SU-DHL-6 (cell line): Measurements from ENCODE around the gene COL13A1.

ENCODE experiments used
- CTCF ChIP-seq: fragments of 200-600 bp; sonication (generic); IDR thresholded peaks from one replicate; pipeline ENCODE4 v1.5.1; 2017; ENCODE audit warnings: antibody characterized with exemption, mild to moderate bottlenecking, low read length, moderate library complexity; ENCODE audit not compliant: insufficient read depth, poor library complexity, severe bottlenecking
- EZH2phosphoT487 ChIP-seq: fragments of 200-600 bp; sonication (generic), shearing (Covaris generic); conservative IDR thresholded peaks from 2 replicates; pipeline ENCODE4 v1.6.1; 2018; ENCODE audit warnings: mild to moderate bottlenecking, antibody characterized with exemption, low read length, moderate library complexity, mixed read lengths

- no peak for TF ChIP-seq CTCF
- no peak for TF ChIP-seq EZH2phosphoT487
Measured at GRCh38 chr10:69794673-69795072, 7.0 kb upstream of the COL13A1 start.
